Kidney (tissue), 14 donors: ENCODE data around the gene METTL6. TPM values are rescaled to one million over a fixed set of nuclear protein-coding genes. Genes with fewer than 3 reads are reported as not detected.

Experiments used
- DNase-seq, 5 donors: peaks; one replicate each; pipeline ENCODE4 v3.0.0-alpha.2; 2013 to 2020
- FAIRE-seq: peaks from 2 replicates; lab custom pipeline; 2012; peaks lifted over from hg19 to GRCh38; lab: Jason Lieb, UNC
- H3K27ac ChIP-seq, 2 donors: one replicate each; pipeline ENCODE4 v1.7.0; 2013; ENCODE audit warnings: low read depth in 2 of 2, low read length in 2 of 2, inconsistent platforms in 1 of 2
- H3K27me3 ChIP-seq: one replicate; pipeline ENCODE4 v1.7.1; 2013; ENCODE audit warnings: low read length, inconsistent platforms; ENCODE audit not compliant: control insufficient read depth, insufficient read depth
- H3K36me3 ChIP-seq, 3 donors: one replicate each; pipeline versions ENCODE4 v1.7.0 to v1.7.1; 2013; ENCODE audit warnings: low read length in 3 of 3, control low read depth in 1 of 3, inconsistent platforms in 1 of 3; ENCODE audit not compliant: insufficient read depth in 3 of 3, control insufficient read depth in 2 of 3
- H3K4me1 ChIP-seq, 3 donors: one replicate each; pipeline versions ENCODE4 v1.7.0 to v1.7.1; 2013; ENCODE audit warnings: low read length in 3 of 3, inconsistent platforms in 1 of 3, low read depth in 1 of 3; ENCODE audit not compliant: control insufficient read depth in 2 of 3, insufficient read depth in 2 of 3
- H3K4me3 ChIP-seq, 3 donors: one replicate each; pipeline versions ENCODE4 v1.7.0 to v1.8.1; 2013; ENCODE audit warnings: low read length in 3 of 3, control low read depth in 1 of 3, inconsistent platforms in 1 of 3
- H3K9ac ChIP-seq, 3 donors: one replicate each; pipeline versions ENCODE4 v1.7.0 to v1.7.1; 2013; ENCODE audit warnings: low read length in 3 of 3, control low read depth in 1 of 3, inconsistent platforms in 1 of 3
- H3K9me3 ChIP-seq, 3 donors: one replicate each; pipeline versions ENCODE4 v1.7.0 to v1.7.1; 2013; ENCODE audit warnings: low read length in 3 of 3, control low read depth in 1 of 3, inconsistent platforms in 1 of 3; ENCODE audit not compliant: control insufficient read depth in 2 of 3, insufficient read depth in 1 of 3
- CTCF ChIP-seq: IDR thresholded peaks from 3 replicates; pipeline ENCODE4 v1.5.1; 2012; ENCODE audit warnings: mild to moderate bottlenecking, moderate library complexity, borderline replicate concordance; ENCODE audit not compliant: insufficient read depth; ENCODE audit errors: extremely low read depth
- intact Hi-C: fragments of 100-400 bp; cut with DNase I; formaldehyde crosslinking; loops from one replicate; pipeline ENCODE4 v1.11.1; 2022
- polyA plus RNA-seq: library from polyadenylated mRNA; stranded (reverse); fragments of 350-450 nt; fragmentation: Illumina TruSeq; extraction: RNeasy Lipid Tissue Mini Kit (QIAGEN cat#74804); gene quantifications from one replicate; pipeline ENCODE4 v1.2.3, GENCODE V29; 2014; ENCODE audit warnings: low read depth, low replicate concordance; ENCODE audit not compliant: insufficient read depth
- total RNA-seq: library from RNA; stranded (reverse); fragmentation: NEBNext Ultra II Directional; extraction: Animal tissue kit (Norgen Biotek cat#: 25700); gene quantifications from one replicate; pipeline ENCODE4 v1.2.1, GENCODE V29; 2021
- donor health status: control.
- donor health status: control.
- donor health status: control.
- donor health status: control.
- donor health status: control.
- donor health status: DM: yes; HTN: yes; CAD: no.
- donor health status: Normal renal cell carcinoma (clear cell type).

METTL6 gene
- total and polyA plus RNA-seq, 2 donors from 2014 or later: 9.7 to 18.6 TPM

DNA sequence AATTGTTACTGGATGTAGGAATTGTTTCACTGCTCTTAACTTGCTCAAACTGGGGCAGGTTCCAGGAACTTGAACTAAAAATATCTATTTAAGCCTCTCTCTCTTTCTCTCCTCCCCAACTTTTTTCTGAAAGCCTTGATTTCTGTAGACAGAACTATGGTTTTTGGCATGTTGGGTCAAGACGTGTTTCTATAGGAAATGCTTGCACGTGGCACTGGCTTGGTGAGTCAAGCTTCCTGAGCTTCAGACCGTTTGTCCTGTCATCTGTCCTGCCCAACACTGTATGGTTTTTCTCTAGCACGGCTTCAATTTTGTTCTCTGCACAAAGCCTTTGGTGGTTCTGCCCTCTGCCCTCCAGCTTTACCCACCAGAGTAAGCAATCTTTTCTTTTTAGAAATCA, 13.5 kb upstream of the METTL6 start:
- Histone ChIP-seq H3K4me1 (no peaks in the 10 kb centered on the region), H3K9ac (no peak overlapping the region), H3K27me3 (no peaks in the 10 kb centered on the region), H3K9me3 (no peaks in the 10 kb centered on the region), H3K36me3 (peaks cover 10 to 61% (median 34%) of the 10 kb centered on the region in 3 donors), H3K4me3 (no peak overlapping the region), H3K27ac (no peak overlapping the region)
- DNase-seq (no peak), FAIRE-seq (no peak)
- intact Hi-C loops: no loop called here
- TF ChIP-seq CTCF: no peak

DNA sequence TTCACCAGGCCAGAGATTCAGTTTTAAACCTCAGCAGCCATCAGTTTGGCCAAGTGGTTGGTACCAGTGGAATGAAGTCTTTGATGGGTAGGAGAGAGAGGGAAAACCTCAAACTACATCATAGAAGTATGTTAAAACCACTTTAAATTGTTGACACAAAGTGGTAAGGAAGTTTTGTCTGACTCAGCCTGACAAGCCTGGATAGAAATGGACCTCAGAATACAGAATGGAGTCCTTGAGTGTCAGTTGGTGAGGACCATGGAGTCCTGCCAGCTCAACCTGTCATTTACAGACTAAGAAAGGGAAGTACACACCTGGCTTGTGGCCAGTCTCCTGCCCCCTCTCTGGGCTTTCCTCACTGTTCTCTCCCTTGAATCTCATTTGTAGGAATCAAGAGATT, 12.1 kb upstream of the METTL6 start:
- no peak for DNase-seq
- no peak for FAIRE-seq
- Histone ChIP-seq H3K9ac (no peak overlapping the region), H3K4me1 (no peaks in the 10 kb centered on the region), H3K4me3 (no peak overlapping the region), H3K27me3 (no peaks in the 10 kb centered on the region), H3K9me3 (no peaks in the 10 kb centered on the region), H3K27ac (no peak overlapping the region), H3K36me3 (peaks cover 10 to 73% (median 45%) of the 10 kb centered on the region in 3 donors)
- TF ChIP-seq CTCF: no peak
- intact Hi-C loops: no loop called here

- Histone ChIP-seq H3K27me3 (no peaks in the 10 kb centered on the region), H3K9me3 (no peaks in the 10 kb centered on the region), H3K27ac (no peak overlapping the region), H3K4me3 (no peak overlapping the region), H3K36me3 (peaks cover 10 to 78% (median 50%) of the 10 kb centered on the region in 3 donors), H3K4me1 (no peaks in the 10 kb centered on the region), H3K9ac (no peak overlapping the region)
- DNase-seq (no peak), FAIRE-seq (no peak)
- TF ChIP-seq CTCF: no peak
- intact Hi-C loops: no loop called here
These were observed 11.6 kb upstream of the METTL6 start for GRCh38 chr3:15438983-15439382.

GRCh38 chr3:15436246-15436645, 8.9 kb upstream of the METTL6 start:
- Histone ChIP-seq H3K9ac (no peak overlapping the region), H3K36me3 (peaks cover 10 to 73% (median 54%) of the 10 kb centered on the region in 3 donors), H3K9me3 (no peaks in the 10 kb centered on the region), H3K27ac (no peak overlapping the region), H3K4me3 (no peak overlapping the region), H3K27me3 (no peaks in the 10 kb centered on the region), H3K4me1 (no peaks in the 10 kb centered on the region)
- DNase-seq: no peak
- FAIRE-seq: no peak
- TF ChIP-seq CTCF: no peak
- intact Hi-C loops: no loop called here
